ENCODE measurements around the gene PTH2R. TPM values are rescaled to one million over a fixed set of nuclear protein-coding genes. Genes with fewer than 3 reads are reported as not detected.
"Not testable (repeated sequence)": the region's sequence is repeated elsewhere in the genome, so short reads cannot be mapped to it uniquely, and the experiment has no call there.

PTH2R gene
- total RNA-seq, 1 donor from 2014 or later, result 1.1 TPM

DNA sequence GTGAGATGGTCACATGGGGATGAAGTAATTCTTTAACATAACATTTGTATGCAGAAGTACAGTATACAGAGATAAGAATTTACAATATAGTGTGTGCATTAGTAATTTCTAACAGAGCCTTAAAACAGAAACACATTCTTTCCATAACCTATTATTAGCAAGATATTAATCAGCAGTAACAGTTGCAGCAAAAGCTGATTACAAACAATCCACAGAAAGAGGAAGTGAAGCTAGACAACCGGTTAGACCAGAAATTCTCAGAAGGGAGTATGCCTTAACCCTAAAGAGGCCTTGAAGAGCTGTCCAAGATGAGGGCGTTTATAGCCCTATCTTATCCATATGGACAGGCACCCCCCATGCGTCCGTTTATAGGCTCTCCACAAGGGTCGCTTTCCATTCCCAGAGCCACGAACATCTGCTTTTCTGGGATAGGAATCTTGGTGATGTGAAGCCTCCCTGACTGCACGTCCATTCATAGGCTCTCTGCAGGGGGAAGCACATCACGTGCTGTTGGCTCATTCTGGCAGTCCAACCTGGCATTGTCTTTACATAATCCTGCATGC is 75.9 kb downstream of the PTH2R start:
- not testable (repeated sequence) for DNase-seq (ENCODE audit: low spot score)

DNA sequence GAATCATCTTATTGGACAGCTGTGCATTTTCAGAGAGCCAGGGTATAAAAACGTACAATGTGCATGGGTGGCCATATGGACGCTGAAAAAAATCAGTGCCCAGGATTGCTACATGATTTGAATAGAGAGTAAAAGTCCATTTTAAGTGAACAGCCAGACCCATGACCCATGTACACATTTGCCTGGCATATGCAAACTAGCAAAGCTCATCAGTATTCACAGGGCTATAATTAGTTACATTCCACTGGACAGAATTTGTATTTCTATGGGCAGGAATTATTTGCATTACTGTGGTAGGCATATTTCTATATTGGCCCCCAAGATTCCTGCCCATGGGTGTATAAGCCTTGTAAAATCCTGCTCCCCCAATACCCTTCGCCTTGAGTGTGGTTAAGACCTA is 78.8 kb downstream of the PTH2R start:
- no peak for DNase-seq (ENCODE audit: low spot score)

DNA sequence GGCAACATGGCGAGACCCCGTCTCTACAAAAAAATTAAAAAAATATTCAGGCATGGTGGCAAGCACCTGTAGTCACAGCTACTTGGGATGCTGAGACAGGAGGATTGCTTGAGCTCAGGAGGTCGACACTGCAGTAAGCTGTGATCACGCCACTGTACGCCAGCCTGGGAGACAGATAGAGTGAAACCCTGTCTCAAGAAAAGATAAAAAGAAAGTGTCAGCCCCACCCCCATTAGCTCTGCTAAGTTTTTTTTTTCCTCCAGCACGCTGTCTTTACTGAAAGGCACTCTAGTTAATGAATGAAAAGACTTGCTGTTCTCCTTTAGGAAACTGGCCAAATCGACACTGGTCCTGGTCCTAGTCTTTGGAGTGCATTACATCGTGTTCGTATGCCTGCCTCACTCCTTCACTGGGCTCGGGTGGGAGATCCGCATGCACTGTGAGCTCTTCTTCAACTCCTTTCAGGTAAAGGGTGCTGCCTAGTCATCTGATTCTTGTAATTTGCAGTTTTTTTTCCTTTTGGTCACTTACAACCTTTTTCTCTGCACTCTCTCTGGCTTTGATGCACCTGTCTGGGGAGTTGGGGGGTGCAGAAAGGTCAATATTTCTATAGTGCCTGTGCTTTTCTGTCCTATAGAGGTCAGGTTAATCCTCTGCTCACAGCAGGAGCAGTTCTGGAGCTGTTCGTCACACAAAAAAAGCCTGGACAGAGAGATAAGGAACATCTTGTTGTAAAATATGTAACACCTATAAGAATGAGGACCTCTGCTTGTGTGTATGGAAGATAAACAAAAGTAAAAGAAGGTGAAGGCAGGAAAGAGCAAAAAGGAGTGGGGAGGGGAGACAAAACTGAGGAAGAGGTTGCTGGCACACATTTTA is 82.3 kb downstream of the PTH2R start:
- DNase-seq (ENCODE audit: low spot score), result no peak

DNA sequence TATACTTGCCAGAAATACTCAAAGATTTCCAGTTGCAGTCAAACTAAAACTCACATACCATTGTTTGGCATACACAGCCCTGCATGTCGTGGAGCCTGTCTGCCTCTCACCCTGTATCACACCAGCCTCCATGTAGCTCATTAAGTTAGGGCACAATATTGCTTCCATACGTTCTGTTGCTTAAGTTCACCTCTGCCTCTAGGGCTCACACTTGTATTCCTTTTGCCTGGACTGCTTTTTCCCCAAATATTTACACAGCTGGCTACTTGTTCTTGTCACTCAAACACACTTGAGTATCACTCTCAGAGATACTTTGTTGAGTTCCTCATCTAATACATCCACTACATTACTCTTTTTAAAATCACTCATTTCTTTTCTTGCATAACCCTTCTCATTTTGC is 83.1 kb downstream of the PTH2R start:
- DNase-seq (ENCODE audit: low spot score), result no peak

DNA sequence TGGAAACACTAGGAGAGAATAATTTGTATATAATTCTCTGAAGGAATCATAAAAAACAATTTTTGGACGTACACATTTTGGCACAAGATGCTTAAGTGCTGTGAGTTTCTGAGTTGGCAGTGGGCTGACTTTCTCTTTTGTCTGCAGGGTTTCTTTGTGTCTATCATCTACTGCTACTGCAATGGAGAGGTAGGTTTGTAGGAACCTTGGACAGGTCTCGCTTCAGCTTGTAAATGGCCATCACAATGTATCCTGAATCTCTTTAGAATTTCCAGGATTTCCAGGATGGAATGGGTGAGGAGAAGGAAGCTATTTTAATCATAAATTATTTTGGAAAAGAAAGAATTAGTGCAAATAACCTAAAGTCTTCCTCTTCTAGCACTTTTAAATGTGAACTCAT is 83.9 kb downstream of the PTH2R start:
- DNase-seq (ENCODE audit: low spot score), result no peak

DNA sequence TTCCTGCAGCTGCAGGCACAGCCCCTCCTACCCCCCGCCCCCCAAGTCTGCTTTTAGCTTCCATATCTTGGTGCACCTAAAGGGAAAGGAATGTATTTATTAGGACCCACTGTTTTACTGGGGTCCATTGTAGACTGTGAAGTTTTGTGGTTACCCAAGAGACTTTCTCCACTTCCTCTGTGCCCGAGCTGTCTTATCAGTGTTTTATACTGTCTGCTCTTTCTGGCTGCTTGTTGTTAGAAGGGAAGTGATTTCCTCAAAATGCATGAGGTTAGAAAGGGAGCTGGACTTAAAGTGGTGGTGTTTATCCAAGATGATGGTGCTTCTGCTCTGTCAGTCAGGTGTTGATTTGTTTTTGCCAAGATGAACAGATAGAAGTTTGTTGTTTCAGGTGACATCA is 85.0 kb downstream of the PTH2R start:
- DNase-seq (ENCODE audit: low spot score), result no peak

DNA sequence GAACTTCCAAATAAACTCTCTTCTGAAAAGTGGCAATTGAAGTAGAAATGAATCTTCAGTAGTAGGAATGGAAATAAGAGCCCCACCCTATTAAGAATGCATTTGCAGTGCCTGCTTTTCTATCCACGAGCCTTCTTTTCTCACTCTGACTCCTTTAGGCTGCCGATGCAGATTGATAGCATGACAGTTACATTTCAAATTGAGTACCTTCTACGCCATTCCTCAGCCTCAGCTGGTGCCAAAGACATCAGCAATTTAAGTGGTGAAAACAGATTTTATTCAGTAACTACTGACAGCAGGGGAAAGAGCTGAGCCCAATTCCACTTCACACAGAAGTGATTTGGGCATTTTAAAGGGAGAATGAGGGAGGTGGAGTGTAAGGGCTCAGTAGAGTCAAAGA is 85.5 kb downstream of the PTH2R start:
- no peak for DNase-seq (ENCODE audit: low spot score)

DNA sequence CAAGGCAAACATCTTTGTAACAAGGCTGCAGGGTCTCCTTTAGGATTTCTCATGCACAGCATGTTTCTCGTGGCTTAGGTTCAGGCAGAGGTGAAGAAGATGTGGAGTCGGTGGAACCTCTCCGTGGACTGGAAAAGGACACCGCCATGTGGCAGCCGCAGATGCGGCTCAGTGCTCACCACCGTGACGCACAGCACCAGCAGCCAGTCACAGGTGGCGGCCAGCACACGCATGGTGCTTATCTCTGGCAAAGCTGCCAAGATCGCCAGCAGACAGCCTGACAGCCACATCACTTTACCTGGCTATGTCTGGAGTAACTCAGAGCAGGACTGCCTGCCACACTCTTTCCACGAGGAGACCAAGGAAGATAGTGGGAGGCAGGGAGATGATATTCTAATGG is 86.6 kb downstream of the PTH2R start:
- DNase-seq (ENCODE audit: low spot score), result no peak

DNA sequence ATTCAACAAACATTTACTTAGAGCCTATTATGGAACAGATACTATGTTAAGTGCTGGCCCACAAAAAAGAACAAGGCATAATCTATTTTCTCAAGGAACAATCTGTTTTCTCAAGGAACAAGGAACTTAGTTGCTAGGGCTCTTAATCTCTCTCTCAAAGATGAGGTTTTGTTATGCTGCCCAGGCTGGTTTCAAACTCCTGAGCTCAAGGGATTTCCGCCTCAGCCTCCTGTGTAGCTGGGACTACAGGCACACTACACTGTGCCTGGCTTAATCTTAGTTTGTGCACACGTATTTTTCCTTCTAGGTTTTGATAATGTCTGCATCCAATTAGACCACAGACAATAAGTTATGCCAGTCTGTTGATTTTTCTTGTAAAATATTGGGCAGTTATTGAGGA is 89.5 kb downstream of the PTH2R start:
- no peak for DNase-seq (ENCODE audit: low spot score)

DNA sequence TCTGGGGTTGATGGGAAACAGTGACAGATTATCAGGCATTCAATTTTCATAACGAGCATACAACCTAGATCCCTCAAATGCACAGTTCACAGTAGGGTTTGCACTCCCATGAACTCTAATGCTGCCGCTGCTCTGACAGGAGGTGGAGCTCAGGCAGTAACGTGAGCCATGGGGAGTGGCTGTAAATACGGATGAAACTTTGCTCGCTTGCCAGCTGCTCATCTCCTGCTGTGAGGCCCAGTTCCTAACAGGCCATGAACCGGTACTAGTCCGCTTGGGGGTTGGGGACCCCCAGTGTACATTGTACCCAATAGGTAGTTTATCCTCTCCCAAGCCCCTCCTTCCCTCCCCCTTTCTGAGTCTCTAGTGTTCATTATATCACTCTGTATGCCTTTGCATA is 94.6 kb downstream of the PTH2R start:
- peak; percentile 53 for DNase-seq (ENCODE audit: low spot score)

DNA sequence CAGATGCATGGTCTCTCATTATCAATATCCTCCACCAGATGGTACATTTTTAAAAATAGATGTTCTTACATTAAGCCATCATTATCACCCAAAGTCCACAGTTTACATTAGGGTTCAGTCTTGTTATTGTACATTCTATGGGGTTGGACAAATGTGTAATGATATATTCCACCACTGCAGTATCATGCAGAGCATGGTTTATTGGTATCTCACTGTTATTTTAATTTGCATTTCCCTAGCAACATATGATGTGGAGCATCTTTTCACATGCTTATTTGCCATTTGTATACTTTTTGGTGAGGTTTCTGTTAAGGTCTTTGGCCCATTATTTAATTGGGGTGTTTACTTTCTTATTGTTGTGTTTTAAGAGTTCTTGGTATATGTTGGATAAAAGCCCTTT is 95.7 kb downstream of the PTH2R start:
- DNase-seq (ENCODE audit: low spot score), result no peak

DNA sequence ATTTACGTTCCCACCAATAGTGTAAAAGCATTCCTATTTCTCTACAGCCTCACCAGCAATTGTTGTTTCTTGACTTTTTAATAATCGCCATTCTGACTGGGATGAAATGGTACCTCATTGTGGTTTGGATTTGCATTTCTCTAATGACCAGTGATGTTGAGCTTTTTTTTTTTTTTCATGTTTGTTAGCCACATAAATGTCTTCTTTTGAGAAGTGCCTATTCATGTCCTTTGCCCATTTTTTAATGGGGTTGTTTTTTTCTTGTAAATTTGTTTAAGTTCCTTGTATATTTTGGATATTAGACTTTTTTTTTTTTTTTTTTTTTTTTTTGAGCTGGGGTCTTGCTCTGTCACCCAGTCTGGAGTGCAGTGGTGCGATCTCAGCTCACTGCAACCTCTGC is 98.8 kb downstream of the PTH2R start:
- DNase-seq (ENCODE audit: low spot score), result not testable (repeated sequence)

DNA sequence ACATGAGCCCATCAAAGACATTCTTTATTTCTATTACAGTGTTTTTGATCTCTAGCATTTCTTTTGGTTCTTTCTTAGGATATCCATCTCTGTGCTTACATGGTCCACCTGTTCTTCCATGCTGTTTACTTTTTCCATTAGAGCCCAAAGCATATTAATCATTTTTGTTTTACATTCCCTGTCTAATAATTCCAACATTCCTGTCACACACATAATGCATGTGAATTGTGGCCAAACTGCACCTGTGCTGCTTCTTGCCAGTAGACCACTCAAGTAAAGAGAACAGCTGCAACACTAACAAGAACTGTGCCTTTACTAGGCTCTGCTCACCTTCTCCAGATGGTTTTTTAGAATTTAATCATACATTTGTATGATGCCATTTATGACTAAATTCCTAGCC is 103.0 kb downstream of the PTH2R start:
- DNase-seq (ENCODE audit: low spot score), result no peak

DNA sequence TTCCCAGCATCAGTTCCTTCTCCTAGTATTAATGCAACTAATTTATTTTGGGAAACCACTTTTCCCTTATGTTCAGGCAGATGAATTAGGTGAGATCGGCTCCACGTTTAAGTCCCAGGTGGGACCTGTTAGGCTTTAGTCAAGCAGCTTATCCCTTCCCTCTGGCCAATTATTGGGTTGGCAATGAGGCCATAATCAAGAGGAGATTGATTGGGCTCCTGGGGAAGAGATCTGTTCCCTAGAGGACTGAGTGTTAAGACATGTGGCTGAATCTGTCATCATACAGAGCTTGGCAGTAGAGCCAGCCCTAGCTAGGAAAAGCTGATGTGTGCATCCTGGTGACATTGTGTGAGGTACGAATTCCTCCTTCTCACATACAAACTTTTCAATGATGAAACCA is 104.4 kb downstream of the PTH2R start:
- no peak for DNase-seq (ENCODE audit: low spot score)

DNA sequence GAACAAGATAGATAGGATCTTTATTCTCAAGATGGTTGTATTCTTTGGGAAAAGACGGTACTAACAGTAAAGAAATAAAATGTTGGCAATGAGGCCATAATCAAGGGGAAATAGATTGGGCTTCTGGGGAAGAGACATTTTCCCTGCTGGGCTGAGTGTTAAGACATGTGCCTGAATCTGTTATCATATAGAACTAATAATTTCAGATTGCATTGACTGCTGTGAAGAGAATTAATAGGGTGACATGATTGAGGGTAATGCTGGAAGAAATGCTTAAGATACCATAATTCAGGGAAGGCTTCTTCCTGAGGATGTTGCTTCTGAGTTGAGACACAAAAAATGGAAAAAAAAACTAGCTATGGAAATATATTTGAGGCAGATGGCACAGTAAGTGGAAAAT is 105.0 kb downstream of the PTH2R start:
- DNase-seq (ENCODE audit: low spot score), result no peak

DNA sequence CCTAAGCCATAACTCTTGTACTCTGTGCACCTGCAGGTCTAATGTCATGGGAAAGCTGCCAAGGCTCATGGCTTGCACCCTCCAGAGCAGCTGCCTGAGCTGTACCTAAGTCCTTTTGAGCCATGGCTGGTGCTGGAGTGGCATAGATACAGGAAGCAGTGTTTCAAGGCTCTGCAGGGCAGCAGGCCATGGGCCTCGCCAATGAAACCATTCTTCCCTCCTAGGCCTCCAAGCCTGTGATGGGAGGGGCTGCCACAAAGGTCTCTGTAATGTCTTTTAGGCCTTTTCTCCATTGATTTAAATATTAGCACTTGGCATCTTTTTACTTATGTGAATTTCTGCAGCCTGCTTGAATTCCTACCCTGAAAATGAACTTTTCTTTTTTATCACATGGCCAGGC is 108.5 kb downstream of the PTH2R start:
- DNase-seq (ENCODE audit: low spot score), result no peak

DNA sequence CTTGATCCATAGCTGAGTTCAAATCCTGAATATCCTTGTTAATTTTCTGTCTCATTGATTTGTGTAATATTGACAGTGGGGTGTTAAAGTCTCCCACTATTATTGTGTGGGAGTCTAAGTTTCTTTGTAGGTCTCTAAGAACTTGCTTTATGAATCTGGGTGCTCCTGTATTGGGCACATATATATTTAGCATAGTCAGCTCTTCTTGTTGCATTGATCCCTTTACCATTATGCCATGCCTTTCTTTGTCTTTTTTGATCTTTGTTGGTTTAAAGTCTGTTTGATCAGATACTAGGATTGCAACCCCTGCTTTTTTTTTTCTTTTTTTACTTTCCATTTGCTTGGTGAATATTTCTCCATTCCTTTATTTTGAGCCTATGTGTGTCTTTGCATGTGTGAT is 116.5 kb downstream of the PTH2R start:
- DNase-seq (ENCODE audit: low spot score), result not testable (repeated sequence)

DNA sequence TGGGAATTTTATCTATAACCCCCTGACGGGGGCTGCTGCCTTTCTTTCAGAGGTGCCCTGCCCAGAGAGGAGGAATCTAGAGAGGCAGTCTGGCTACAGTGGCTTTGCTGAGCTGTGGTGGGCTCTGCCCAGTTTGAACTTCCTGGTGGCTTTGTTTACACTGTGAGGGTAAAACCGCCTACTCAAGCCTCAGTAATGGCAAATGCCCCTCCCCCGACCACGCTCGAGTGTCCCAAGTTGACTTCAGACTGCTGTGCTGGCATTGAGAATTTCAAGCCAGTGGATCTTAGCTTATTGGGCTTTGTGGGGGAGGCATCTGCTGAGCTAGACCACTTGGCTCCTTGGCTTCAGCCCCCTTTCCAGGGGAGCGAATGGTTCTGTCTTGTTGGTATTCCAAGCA is 118.6 kb downstream of the PTH2R start:
- not testable (repeated sequence) for DNase-seq (ENCODE audit: low spot score)

DNA sequence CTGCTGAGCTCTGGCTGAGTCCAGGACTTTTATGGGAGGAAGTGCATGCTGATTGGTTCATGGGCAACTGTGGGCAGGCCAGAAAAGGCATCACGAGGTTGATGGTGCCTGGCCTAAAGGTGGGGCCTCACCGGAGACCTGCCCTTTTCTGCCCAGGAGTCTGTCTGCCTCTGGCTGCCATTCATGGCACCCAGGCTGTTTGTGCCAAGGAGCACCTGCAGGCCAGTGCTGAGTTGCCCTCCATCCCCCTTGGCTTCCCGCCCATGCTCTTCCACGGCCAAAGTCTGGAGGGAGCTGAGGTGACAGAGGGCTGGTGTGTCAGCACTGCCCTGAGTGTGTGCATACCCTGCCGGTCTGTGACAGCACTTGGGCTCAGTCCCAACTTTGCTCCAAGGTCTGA is 123.2 kb downstream of the PTH2R start:
- DNase-seq (ENCODE audit: low spot score), result no peak

DNA sequence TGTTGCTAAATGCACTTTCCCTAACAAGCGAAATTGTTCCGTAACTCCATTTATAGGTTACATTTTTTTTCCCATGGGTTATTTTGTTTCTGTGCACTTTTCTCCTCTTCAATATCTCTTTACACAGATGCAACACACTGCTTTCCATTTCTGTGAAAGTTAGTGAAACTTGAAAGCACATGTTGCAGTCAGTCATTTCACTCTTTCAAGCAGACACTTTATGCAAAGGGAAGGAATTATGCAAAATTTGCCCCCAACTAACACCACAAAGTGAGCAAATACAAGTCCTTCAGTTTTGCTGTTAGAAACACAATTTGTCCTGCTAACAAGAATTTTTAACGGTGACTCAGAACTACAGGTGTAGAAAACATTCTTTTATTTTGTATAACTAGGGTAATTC is 124.8 kb downstream of the PTH2R start:
- no peak for DNase-seq (ENCODE audit: low spot score)

DNA sequence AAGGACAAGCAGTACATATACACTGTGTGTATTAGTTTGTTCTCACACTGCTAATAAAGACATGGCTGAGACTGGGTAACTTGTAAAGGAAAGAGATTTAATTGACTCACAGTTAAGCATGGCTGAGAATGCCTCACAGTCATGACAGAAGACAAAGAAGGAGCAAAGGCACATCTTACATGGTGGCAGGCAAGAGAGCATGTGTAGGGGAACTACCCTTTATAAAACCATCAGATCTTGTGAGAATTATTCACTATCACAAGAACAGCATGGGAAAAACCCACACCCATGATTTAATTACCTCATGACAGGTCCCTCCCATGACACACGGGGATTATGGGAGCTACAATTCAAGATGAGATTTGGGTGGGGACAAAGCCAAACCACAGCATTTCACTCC is 129.0 kb downstream of the PTH2R start:
- not testable (repeated sequence) for DNase-seq (ENCODE audit: low spot score)

DNA sequence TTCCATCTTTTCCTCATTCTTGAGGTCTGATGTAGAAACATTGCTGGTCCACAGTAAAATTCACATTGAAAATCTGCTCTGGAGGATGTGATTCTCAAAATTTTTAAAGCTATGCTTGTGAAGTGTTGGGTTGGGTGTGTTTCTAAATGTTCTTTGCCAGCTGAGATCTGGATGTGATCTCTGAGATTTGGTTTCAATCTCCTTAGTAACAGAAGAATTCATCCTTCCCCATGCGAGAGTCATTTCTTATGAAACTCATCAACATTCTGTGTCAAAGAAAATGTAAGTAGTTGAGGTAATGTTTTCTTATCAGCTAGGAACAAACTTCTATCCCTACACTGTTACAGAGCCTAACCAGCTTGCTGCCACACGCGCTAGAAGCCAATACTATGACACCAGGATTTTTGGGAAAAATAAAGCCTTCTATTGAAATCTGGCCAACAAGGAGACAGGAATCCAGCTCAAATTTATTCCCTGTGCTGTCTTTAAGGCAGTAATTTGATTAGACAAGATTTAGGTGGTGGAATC is 134.9 kb downstream of the PTH2R start:
- no peak for DNase-seq (ENCODE audit: low spot score)

DNA sequence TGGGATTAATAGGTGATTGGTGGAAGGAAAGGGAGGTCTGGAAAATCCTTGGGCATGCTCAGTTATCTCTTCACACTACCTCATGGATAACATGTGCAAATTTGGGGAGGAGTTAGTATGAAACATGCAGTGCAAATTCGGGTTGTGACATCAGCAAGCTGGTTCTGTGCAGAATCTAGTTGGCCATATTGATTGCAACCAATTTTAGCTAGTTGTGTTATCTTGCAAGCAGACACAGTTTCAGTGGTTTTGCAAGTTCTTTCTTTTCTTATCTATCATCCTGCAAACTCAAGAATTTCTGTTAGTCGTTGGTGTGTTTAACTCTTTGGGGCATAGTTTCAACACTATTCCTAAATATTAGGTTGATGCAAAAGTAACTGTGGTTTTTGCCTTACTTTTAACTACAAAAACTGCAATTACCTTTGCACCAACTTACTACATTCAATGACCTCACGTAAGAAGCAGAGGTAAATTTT is 135.4 kb downstream of the PTH2R start:
- no peak for DNase-seq (ENCODE audit: low spot score)

Data from mucosa of gallbladder (tissue), 1 donor.